ENCODE measurements around the gene UBL5.
A peak's percentile ranks its signal among the peaks of the same experiment; 100 is the strongest.
"Not testable (repeated sequence)": the region's sequence is repeated elsewhere in the genome, so short reads cannot be mapped to it uniquely, and the experiment has no call there.

Gene UBL5

GRCh38 chr19:9834726-9835506 lies 7.2 kb downstream of the UBL5 start, which contains the start of gene PIN1:
Gene PIN1 (plus strand): TSS chr19:9835318. CDS start chr19:9835345, 27 bp downstream.
- DNase-seq (ENCODE audit: low read depth), result peak; percentile 97
- no peak for TF ChIP-seq CTCF (conservative IDR thresholded peaks at IDR 0.05; ENCODE audit: control insufficient read depth, insufficient read depth, low read depth, low read length)
- H3K4me3 ChIP-seq (ENCODE audit: control insufficient read depth, low read depth, low read length), result peak within 1 kb of the TSS; percentile 84

GRCh38 chr19:9835507-9835949 lies 7.8 kb downstream of the UBL5 start:
- H3K4me3 ChIP-seq (ENCODE audit: control insufficient read depth, low read depth, low read length), result peak overlapping the region; percentile 81
- no peak for DNase-seq (ENCODE audit: low read depth)
- TF ChIP-seq CTCF (conservative IDR thresholded peaks at IDR 0.05; ENCODE audit: control insufficient read depth, insufficient read depth, low read depth, low read length), result no peak

GRCh38 chr19:9836021-9836420 lies 8.3 kb downstream of the UBL5 start:
- no peak for TF ChIP-seq CTCF (conservative IDR thresholded peaks at IDR 0.05; ENCODE audit: control insufficient read depth, insufficient read depth, low read depth, low read length)
- DNase-seq (ENCODE audit: low read depth), result peak; percentile 52
- peak overlapping the region; percentile 81 for H3K4me3 ChIP-seq (ENCODE audit: control insufficient read depth, low read depth, low read length)

GRCh38 chr19:9838324-9838723 lies 10.6 kb downstream of the UBL5 start:
- no peak for TF ChIP-seq CTCF (conservative IDR thresholded peaks at IDR 0.05; ENCODE audit: control insufficient read depth, insufficient read depth, low read depth, low read length)
- DNase-seq (ENCODE audit: low read depth), result no peak
- H3K4me3 ChIP-seq (ENCODE audit: control insufficient read depth, low read depth, low read length), result no peak overlapping the region

- H3K4me3 ChIP-seq (ENCODE audit: control insufficient read depth, low read depth, low read length), result no peak overlapping the region
- peak; percentile 19 for DNase-seq (ENCODE audit: low read depth)
- TF ChIP-seq CTCF (conservative IDR thresholded peaks at IDR 0.05; ENCODE audit: control insufficient read depth, insufficient read depth, low read depth, low read length), result no peak
Observed at GRCh38 chr19:9839415-9839814, 11.7 kb downstream of the UBL5 start.

GRCh38 chr19:9842834-9843625 lies 15.3 kb downstream of the UBL5 start:
- TF ChIP-seq CTCF (conservative IDR thresholded peaks at IDR 0.05; ENCODE audit: control insufficient read depth, insufficient read depth, low read depth, low read length), result no peak
- H3K4me3 ChIP-seq (ENCODE audit: control insufficient read depth, low read depth, low read length), result no peak overlapping the region
- no peak for DNase-seq (ENCODE audit: low read depth)

GRCh38 chr19:9843626-9844273 lies 16.0 kb downstream of the UBL5 start:
- DNase-seq (ENCODE audit: low read depth); H3K4me3 ChIP-seq (ENCODE audit: control insufficient read depth, low read depth, low read length): not testable (repeated sequence)

Measured in fibroblast of mammary gland (primary cell).